HepG2 (cell line): ENCODE measurements around the gene TSHZ2. TPM values are rescaled to one million over a fixed set of nuclear protein-coding genes. Genes with fewer than 3 reads are reported as not detected.

Source experiments
- ATAC-seq: fragments of 200-7000 bp; cut with Tn5 transposase; 3 replicates; pipeline ENCODE4 v1.9.1; 2020; ENCODE audit warnings: mild to moderate bottlenecking, moderate library complexity
- BruUV-seq: library from RNA; stranded (reverse); fragments of 400-500 nt; replicated peaks from 2 replicates; lab custom pipeline; 2021; lab: Mats Ljungman, UMichigan
- CTCF ChIA-PET: fragments of 300-600 bp; formaldehyde crosslinking; extraction: SDS; loops from one replicate; lab custom pipeline; 2021; ENCODE audit warnings: low total read pairs, inconsistent platforms, low intra/inter-chr PET ratio; lab: Yijun Ruan, JAX
- POLR2A ChIA-PET: fragments of 350-600 bp; sonication (Branson Sonifier 250); formaldehyde crosslinking; loops from one replicate; lab custom pipeline; 2020; ENCODE audit warnings: antibody characterized with exemption, inconsistent platforms; lab: Yijun Ruan, JAX
- DNase-seq: peaks from one replicate; pipeline ENCODE4 v3.0.0-alpha.2; 2015; ENCODE audit warnings: low spot score
- FAIRE-seq: peaks from 3 replicates; lab custom pipeline; 2011; peaks lifted over from hg19 to GRCh38; lab: Jason Lieb, UNC
- H2AFZ ChIP-seq: one replicate; pipeline ENCODE4 v1.6.1; 2011; ENCODE audit warnings: low read length, inconsistent platforms
- H3K27ac ChIP-seq: fragments of 300-600 bp; 3 replicates; pipeline ENCODE4 v1.8.0; 2011; ENCODE audit warnings: mixed run types, mild to moderate bottlenecking, mixed read lengths, low read length, inconsistent platforms; ENCODE audit not compliant: insufficient read depth; ENCODE audit errors: extremely low read length
- H3K27me3 ChIP-seq, 2 experiments: fragments of 200-600 bp in 1 of 2; 2 replicates in 1 of 2; 3 replicates in 1 of 2; pipeline versions ENCODE4 v1.6.0 to v1.8.0; 2011; ENCODE audit warnings: low read length in 2 of 2, mild to moderate bottlenecking in 2 of 2, moderate library complexity in 2 of 2, inconsistent platforms in 1 of 2; ENCODE audit not compliant: insufficient read depth in 2 of 2, control insufficient read depth in 1 of 2
- H3K36me3 ChIP-seq, 2 experiments: fragments of 200-600 bp in 1 of 2; replicated peaks in 1 of 2; 2 replicates in 1 of 2; 3 replicates in 1 of 2; pipeline versions ENCODE4 v1.5.1 to v1.8.0; 2011; ENCODE audit warnings: low read length in 2 of 2, inconsistent platforms in 1 of 2; ENCODE audit not compliant: insufficient read depth in 2 of 2, control insufficient read depth in 1 of 2
- H3K4me1 ChIP-seq: 2 replicates; pipeline ENCODE4 v1.5.1; 2012; ENCODE audit warnings: low read length, inconsistent platforms; ENCODE audit not compliant: insufficient read depth
- H3K4me2 ChIP-seq: 2 replicates; pipeline ENCODE4 v1.6.0; 2011; ENCODE audit warnings: low read depth, low read length, inconsistent platforms
- H3K4me3 ChIP-seq, 3 experiments: fragments of 200-600 bp in 1 of 3; sonication (generic), shearing (Covaris generic) in 1 of 3; replicated peaks in 1 of 3; 2 replicates each; pipeline ENCODE4 v1.5.1; 2011 to 2016; ENCODE audit warnings: low read length in 3 of 3, inconsistent platforms in 2 of 3, low read depth in 2 of 3, mild to moderate bottlenecking in 2 of 3, control low read depth in 1 of 3, mixed read lengths in 1 of 3; ENCODE audit not compliant: insufficient read depth in 1 of 3
- H3K79me2 ChIP-seq: one replicate; pipeline ENCODE4 v1.6.1; 2011; ENCODE audit warnings: low read length, inconsistent platforms; ENCODE audit not compliant: insufficient read depth
- H3K9ac ChIP-seq: 2 replicates; pipeline ENCODE4 v1.6.0; 2011; ENCODE audit warnings: mild to moderate bottlenecking, low read depth, low read length, inconsistent platforms; ENCODE audit not compliant: insufficient read depth
- H3K9me3 ChIP-seq: 2 replicates; pipeline ENCODE4 v1.5.1; 2012; ENCODE audit warnings: mild to moderate bottlenecking, low read length
- H4K20me1 ChIP-seq: 2 replicates; pipeline ENCODE4 v1.6.0; 2011; ENCODE audit warnings: inconsistent platforms, mild to moderate bottlenecking, low read length, moderate library complexity; ENCODE audit not compliant: insufficient read depth
- ATAD3A ChIP-seq: sonication (generic); formaldehyde crosslinking; IDR thresholded peaks from 2 replicates; pipeline ENCODE4 v1.4.0; 2020; ENCODE audit warnings: missing genetic modification reagents
- ATF4 ChIP-seq, 2 experiments: fragments of 450-650 bp in 1 of 2; sonication (generic) in 1 of 2; formaldehyde crosslinking; IDR thresholded peaks; 2 replicates each; pipeline versions ENCODE4 v1.5.0 to v1.8.0; 2020 to 2022; ENCODE audit warnings: mild to moderate bottlenecking in 1 of 2, missing genetic modification reagents in 1 of 2
- ATF7 ChIP-seq, 2 experiments: fragments of 450-650 bp in 1 of 2; sonication (generic) in 1 of 2; formaldehyde crosslinking in 1 of 2; IDR thresholded peaks; 2 replicates each; pipeline versions ENCODE4 v1.4.0 to v1.6.1; 2016 to 2020; ENCODE audit warnings: antibody characterized with exemption in 1 of 2, mild to moderate bottlenecking in 1 of 2, missing genetic modification reagents in 1 of 2
- RFXAP ChIP-seq: sonication (generic); formaldehyde crosslinking; IDR thresholded peaks from 2 replicates; pipeline ENCODE4 v1.4.0; 2020; ENCODE audit warnings: missing genetic modification reagents, borderline replicate concordance
- ZFP36 ChIP-seq: fragments of 150-350 bp; IDR thresholded peaks from 2 replicates; pipeline ENCODE4 v1.6.1; 2018; ENCODE audit warnings: borderline replicate concordance, low read length, low read depth; ENCODE audit not compliant: partially characterized antibody
- WGBS: methylation state at CpG from one replicate; pipeline ENCODE4 v1.1.6; 2017; ENCODE audit warnings: low lambda C conversion rate; 5-methylcytosine and 5-hydroxymethylcytosine counted together
- in situ Hi-C: cut with HindIII; loops from 2 replicates; pipeline ENCODE4 v1.10.0; 2017; ENCODE audit warnings: low pct_unique_long_range_greater_than_20kb; ENCODE audit not compliant: extremely low pct_ligation_motif_present
- intact Hi-C: fragments of 100-400 bp; cut with micrococcal nuclease; formaldehyde crosslinking; loops from one replicate; pipeline ENCODE4 v1.10.0; 2022; ENCODE audit not compliant: unreplicated experiment
- polyA plus RNA-seq, 8 experiments: library from polyadenylated mRNA; depleted of rRNA in 3 of 8; stranded (reverse) in 7 of 8; unstranded in 1 of 8; fragments of >200 nt; fragmentation: Illumina TruSeq in 4 of 8; extraction: Trizol in 4 of 8; gene quantifications; 2 replicates each; pipeline versions ENCODE4 v1.2.1 to v1.2.3, GENCODE V29; 2011 to 2016; ENCODE audit warnings: low read depth in 4 of 8, missing spikeins in 1 of 8, mixed read lengths in 1 of 8; ENCODE audit not compliant: insufficient read depth in 1 of 8
- total RNA-seq, 5 experiments: library from RNA; depleted of rRNA; stranded (reverse); fragments of >200 nt; fragmentation: Illumina TruSeq; extraction: Trizol; gene quantifications; 2 replicates each; pipeline ENCODE4 v1.2.3, GENCODE V29; 2016; ENCODE audit warnings: low read depth in 1 of 5

The TSHZ2 gene
- total and polyA plus RNA-seq, 2 of the 13 experiments (the other 11 are each of a cell fraction or from before 2014, with no cell fraction given): 0.01 TPM; not detected in 1

DNA sequence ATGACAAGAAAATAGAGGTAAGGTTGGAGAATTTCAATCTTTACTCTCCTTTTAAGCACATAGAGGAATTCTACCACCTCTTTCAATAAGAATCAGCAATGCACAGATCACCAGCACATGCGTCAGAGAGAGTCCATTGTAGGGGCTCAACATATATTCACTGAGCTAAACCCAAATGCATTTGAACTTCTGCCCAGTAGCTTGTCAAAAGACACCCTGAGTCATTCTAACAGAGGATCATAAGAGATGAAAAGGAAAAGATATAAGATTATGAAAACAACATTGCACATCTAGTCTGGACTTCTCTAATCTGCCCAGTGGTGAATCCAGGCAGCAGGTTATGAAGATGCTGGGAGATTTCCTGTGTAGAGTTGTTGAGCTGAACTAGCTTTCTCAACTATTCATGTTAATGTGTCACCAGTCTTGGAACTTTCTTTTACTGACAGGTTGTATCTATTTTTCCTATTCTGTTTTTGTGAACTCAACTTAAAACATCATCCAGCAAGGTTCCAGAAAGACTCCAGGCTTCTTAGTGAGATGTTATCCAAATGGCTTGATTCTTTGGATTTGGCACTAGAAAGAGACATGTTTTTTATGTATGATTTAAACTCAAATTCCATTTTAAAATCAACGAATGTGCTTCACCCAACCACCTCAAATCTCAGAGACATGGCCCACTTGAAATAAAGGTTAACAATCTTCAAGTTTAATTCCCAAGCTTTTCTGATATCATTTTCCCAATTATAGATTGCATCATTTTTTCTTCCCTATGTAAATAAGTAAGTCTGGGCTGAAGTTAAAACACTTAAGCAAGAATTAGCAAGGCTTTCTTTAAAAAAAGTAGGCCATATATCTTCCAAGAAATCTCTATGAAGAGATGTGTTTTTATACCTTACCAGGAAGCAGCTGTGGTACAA lies 89.3 kb downstream of the TSHZ2 start:
- ATAC-seq: no peak
- H3K36me3 ChIP-seq: no peaks in the 10 kb centered on the region
- no peak overlapping the region for H3K27ac ChIP-seq
- in situ Hi-C loops (no loop called here), intact Hi-C loops (no loop called here)
- FAIRE-seq: no peak
- CTCF ChIA-PET: no interaction called here
- no peak overlapping the region for H3K4me2 ChIP-seq
- POLR2A ChIA-PET: no interaction called here
- H3K4me3 ChIP-seq: no peak overlapping the region
- no peak overlapping the region for H3K9ac ChIP-seq
- H3K4me1 ChIP-seq: no peaks in the 10 kb centered on the region
- peaks cover 0 to 2% of the 10 kb centered on the region in 2 experiments; a peak in 1 of 5 replicates for H3K27me3 ChIP-seq
- no peaks in the 10 kb centered on the region for H4K20me1 ChIP-seq
- H3K79me2 ChIP-seq: no peaks in the 10 kb centered on the region
- no peaks in the 10 kb centered on the region for H3K9me3 ChIP-seq
- BruUV-seq: no TSS peak
- DNase-seq: no peak
- 3% methylated on average over 2 of the region's 2 CpGs for WGBS
- no peak for TF ChIP-seq ATAD3A (CRISPR knock-in tag)
- peak in 1 of 2 experiments; percentile 21; a peak in 1 of 4 replicates for TF ChIP-seq ATF4 (CRISPR knock-in tag; IDR thresholded peaks at IDR 0.05)
- TF ChIP-seq RFXAP (CRISPR knock-in tag): no peak
- TF ChIP-seq ZFP36: peak; percentile 6
- peak; percentile 72 for TF ChIP-seq ATF7 (IDR thresholded peaks at IDR 0.05)
- TF ChIP-seq ATF7 (CRISPR knock-in tag; IDR thresholded peaks at IDR 0.05): no peak
- no peak overlapping the region for H2AFZ ChIP-seq
